ENCODE results near the gene DLX3. TPM values are rescaled to one million over a fixed set of nuclear protein-coding genes. Genes with fewer than 3 reads are reported as not detected.

Gene DLX3
- total and polyA plus RNA-seq, 2 of the 8 experiments (the other 6 are each of a cell fraction or from before 2014, with no cell fraction given), result 0.15 to 0.20 TPM

- TF ChIP-seq, protein P1, sequence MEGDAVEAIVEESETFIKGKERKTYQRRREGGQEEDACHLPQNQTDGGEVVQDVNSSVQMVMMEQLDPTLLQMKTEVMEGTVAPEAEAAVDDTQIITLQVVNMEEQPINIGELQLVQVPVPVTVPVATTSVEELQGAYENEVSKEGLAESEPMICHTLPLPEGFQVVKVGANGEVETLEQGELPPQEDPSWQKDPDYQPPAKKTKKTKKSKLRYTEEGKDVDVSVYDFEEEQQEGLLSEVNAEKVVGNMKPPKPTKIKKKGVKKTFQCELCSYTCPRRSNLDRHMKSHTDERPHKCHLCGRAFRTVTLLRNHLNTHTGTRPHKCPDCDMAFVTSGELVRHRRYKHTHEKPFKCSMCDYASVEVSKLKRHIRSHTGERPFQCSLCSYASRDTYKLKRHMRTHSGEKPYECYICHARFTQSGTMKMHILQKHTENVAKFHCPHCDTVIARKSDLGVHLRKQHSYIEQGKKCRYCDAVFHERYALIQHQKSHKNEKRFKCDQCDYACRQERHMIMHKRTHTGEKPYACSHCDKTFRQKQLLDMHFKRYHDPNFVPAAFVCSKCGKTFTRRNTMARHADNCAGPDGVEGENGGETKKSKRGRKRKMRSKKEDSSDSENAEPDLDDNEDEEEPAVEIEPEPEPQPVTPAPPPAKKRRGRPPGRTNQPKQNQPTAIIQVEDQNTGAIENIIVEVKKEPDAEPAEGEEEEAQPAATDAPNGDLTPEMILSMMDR (IDR thresholded peaks at IDR 0.05; ENCODE audit: control extremely low read depth in 1 of 3, insufficient read depth in 1 of 3, low read depth in 1 of 3, low read length in 3 of 3), result peak in 2 of 3 experiments; percentile 29 to 36; a peak in 2 of 4 replicates
- TF ChIP-seq RAD21 (IDR thresholded peaks at IDR 0.05 in 1 of 2, conservative IDR thresholded peaks at IDR 0.05 in 1 of 2; ENCODE audit: low read depth in 2 of 2, low read length in 2 of 2), result peak in 1 of 2 experiments; percentile 27; a peak in 1 of 4 replicates
- no peak for TF ChIP-seq YY1 (IDR thresholded peaks at IDR 0.05; ENCODE audit: low read depth, low read length)
- peak; percentile 88 for TF ChIP-seq RNF2 (IDR thresholded peaks at IDR 0.05; ENCODE audit: borderline replicate concordance, low read depth, low read length, missing control alignments, poor library complexity, severe bottlenecking)
These were observed 654 bp downstream of the DLX3 start (continued) for GRCh38 chr17:49994085-49995054.
